ENCODE results near the gene ARAF.
"Not testable (repeated sequence)": the region's sequence is repeated elsewhere in the genome, so short reads cannot be mapped to it uniquely, and the experiment has no call there.

The ARAF gene

GRCh38 chrX:47597222-47597621 is 36.2 kb downstream of the ARAF start:
- Histone ChIP-seq H3K27me3 (ENCODE audit: control insufficient read depth, insufficient read depth, low read length) (no peaks in the 10 kb centered on the region), H3K4me2 (ENCODE audit: low read length) (no peak overlapping the region), H3K27ac (no peak overlapping the region), H2AFZ (no peak overlapping the region), H3K36me3 (ENCODE audit: control insufficient read depth, insufficient read depth, low read length) (no peaks in the 10 kb centered on the region), H3K9ac (no peak overlapping the region), H3K79me2 (no peaks in the 10 kb centered on the region), H3K4me1 (no peaks in the 10 kb centered on the region), H3K4me3 (ENCODE audit: low read depth, low read length) (no peak overlapping the region), H3K9me3 (ENCODE audit: control insufficient read depth, low read length) (no peaks in the 10 kb centered on the region)
- no peak for TF ChIP-seq CTCF (IDR thresholded peaks at IDR 0.05)

GRCh38 chrX:47603125-47603524 is 42.1 kb downstream of the ARAF start:
- not testable (repeated sequence) for H3K4me3 ChIP-seq (ENCODE audit: low read depth, low read length); H3K79me2 ChIP-seq; H3K27ac ChIP-seq; H3K36me3 ChIP-seq (ENCODE audit: control insufficient read depth, insufficient read depth, low read length); H3K9me3 ChIP-seq (ENCODE audit: control insufficient read depth, low read length); H3K9ac ChIP-seq; H3K4me2 ChIP-seq (ENCODE audit: low read length); H2AFZ ChIP-seq; H3K4me1 ChIP-seq; H3K27me3 ChIP-seq (ENCODE audit: control insufficient read depth, insufficient read depth, low read length)

- TF ChIP-seq CTCF (IDR thresholded peaks at IDR 0.05): no peak
- Histone ChIP-seq H3K4me3 (ENCODE audit: low read depth, low read length) (no peak overlapping the region), H3K9me3 (ENCODE audit: control insufficient read depth, low read length) (no peaks in the 10 kb centered on the region), H3K4me1 (no peaks in the 10 kb centered on the region), H3K4me2 (ENCODE audit: low read length) (no peak overlapping the region), H3K27me3 (ENCODE audit: control insufficient read depth, insufficient read depth, low read length) (no peaks in the 10 kb centered on the region), H2AFZ (no peak overlapping the region), H3K36me3 (ENCODE audit: control insufficient read depth, insufficient read depth, low read length) (no peaks in the 10 kb centered on the region), H3K27ac (no peak overlapping the region), H3K9ac (no peak overlapping the region), H3K79me2 (no peaks in the 10 kb centered on the region)
Observed at GRCh38 chrX:47605024-47605423, 44.0 kb downstream of the ARAF start.

GRCh38 chrX:47607091-47607490 is 46.1 kb downstream of the ARAF start:
- no peak overlapping the region for H3K4me2 ChIP-seq (ENCODE audit: low read length)
- H2AFZ ChIP-seq: no peak overlapping the region
- H3K4me1 ChIP-seq: peaks cover 6% of the 10 kb centered on the region
- H3K4me3 ChIP-seq (ENCODE audit: low read depth, low read length): no peak overlapping the region
- H3K27me3 ChIP-seq (ENCODE audit: control insufficient read depth, insufficient read depth, low read length): no peaks in the 10 kb centered on the region
- no peaks in the 10 kb centered on the region for H3K36me3 ChIP-seq (ENCODE audit: control insufficient read depth, insufficient read depth, low read length)
- H3K79me2 ChIP-seq: no peaks in the 10 kb centered on the region
- no peak for TF ChIP-seq CTCF (IDR thresholded peaks at IDR 0.05)
- H3K27ac ChIP-seq: no peak overlapping the region
- no peak overlapping the region for H3K9ac ChIP-seq
- H3K9me3 ChIP-seq (ENCODE audit: control insufficient read depth, low read length): no peaks in the 10 kb centered on the region

- Histone ChIP-seq H3K36me3 (ENCODE audit: control insufficient read depth, insufficient read depth, low read length) (no peaks in the 10 kb centered on the region), H3K9me3 (ENCODE audit: control insufficient read depth, low read length) (no peaks in the 10 kb centered on the region), H3K4me2 (ENCODE audit: low read length) (no peak overlapping the region), H3K4me3 (ENCODE audit: low read depth, low read length) (no peak overlapping the region), H3K27me3 (ENCODE audit: control insufficient read depth, insufficient read depth, low read length) (no peaks in the 10 kb centered on the region), H3K79me2 (no peaks in the 10 kb centered on the region), H2AFZ (no peak overlapping the region), H3K4me1 (peaks cover 6% of the 10 kb centered on the region), H3K27ac (no peak overlapping the region), H3K9ac (no peak overlapping the region)
- no peak for TF ChIP-seq CTCF (IDR thresholded peaks at IDR 0.05)
Observed at GRCh38 chrX:47608130-47608810, 47.3 kb downstream of the ARAF start.

All from parathyroid adenoma (tissue), 2 donors.